ENCODE results near the gene ACTN4. TPM values are rescaled to one million over a fixed set of nuclear protein-coding genes. Genes with fewer than 3 reads are reported as not detected.
A peak's percentile ranks its signal among the peaks of the same experiment; 100 is the strongest.

ACTN4 gene
- total and polyA plus RNA-seq, 2 experiments from 2014 or later = 59.3 to 321 TPM

DNA sequence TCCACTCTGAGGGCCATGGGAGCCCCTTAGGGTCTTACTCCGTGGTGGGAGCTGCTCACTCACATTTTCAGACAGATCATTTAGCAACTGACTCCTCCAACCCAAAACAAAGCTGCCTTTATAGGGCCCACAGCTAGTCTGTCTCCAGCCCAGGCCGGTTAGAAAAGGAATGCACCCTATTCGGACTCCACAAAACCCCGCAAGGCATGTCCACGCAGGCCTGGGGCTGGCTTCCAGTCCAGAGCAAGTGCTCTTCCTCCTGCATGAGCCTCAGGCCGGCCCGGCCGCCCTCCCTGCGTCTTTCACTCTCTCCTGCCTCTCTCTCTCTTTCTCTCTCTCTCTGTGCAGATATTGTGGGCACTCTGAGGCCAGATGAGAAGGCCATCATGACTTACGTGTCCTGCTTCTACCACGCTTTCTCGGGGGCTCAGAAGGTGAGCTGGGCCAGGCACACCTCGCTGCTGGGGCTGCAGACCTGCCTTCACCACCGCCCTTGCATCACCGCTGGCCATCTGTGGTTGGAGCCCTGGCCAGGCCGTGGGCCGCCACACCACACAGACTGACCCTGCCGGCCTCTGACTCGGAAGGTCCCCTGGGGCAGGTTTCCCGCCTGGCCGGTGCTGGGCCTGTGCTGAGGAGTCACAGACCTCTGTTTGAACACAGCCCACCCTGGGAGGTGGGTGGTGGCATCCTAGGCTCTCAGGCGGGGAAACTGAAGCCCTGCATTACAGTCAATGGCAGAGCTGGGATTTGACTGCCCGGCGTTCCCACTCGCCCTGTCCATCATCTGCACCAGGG is 63.7 kb downstream of the ACTN4 start:
- no peaks in the 10 kb centered on the region for H3K9me3 ChIP-seq (ENCODE audit: low read depth)
- H3K79me2 ChIP-seq = peaks cover 34% of the 10 kb centered on the region
- H3K27ac ChIP-seq = peak overlapping the region; percentile 8
- no peak overlapping the region for H3K4me2 ChIP-seq
- no peaks in the 10 kb centered on the region for H3K27me3 ChIP-seq
- TF ChIP-seq, protein P1, sequence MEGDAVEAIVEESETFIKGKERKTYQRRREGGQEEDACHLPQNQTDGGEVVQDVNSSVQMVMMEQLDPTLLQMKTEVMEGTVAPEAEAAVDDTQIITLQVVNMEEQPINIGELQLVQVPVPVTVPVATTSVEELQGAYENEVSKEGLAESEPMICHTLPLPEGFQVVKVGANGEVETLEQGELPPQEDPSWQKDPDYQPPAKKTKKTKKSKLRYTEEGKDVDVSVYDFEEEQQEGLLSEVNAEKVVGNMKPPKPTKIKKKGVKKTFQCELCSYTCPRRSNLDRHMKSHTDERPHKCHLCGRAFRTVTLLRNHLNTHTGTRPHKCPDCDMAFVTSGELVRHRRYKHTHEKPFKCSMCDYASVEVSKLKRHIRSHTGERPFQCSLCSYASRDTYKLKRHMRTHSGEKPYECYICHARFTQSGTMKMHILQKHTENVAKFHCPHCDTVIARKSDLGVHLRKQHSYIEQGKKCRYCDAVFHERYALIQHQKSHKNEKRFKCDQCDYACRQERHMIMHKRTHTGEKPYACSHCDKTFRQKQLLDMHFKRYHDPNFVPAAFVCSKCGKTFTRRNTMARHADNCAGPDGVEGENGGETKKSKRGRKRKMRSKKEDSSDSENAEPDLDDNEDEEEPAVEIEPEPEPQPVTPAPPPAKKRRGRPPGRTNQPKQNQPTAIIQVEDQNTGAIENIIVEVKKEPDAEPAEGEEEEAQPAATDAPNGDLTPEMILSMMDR (IDR thresholded peaks at IDR 0.05; ENCODE audit: poor library complexity) = no peak
- TF ChIP-seq EZH2 (IDR thresholded peaks at IDR 0.05; ENCODE audit: borderline replicate concordance) (no peak), EZH2phosphoT487 (IDR thresholded peaks at IDR 0.05; ENCODE audit: low read depth, severe bottlenecking, unreplicated experiment) (no peak)
- DNase-seq (ENCODE audit: low spot score) = no peak
- peaks cover 4% of the 10 kb centered on the region for H3K36me3 ChIP-seq (replicated peaks; ENCODE audit: insufficient read depth, low read depth)
- no peak overlapping the region for H3K4me3 ChIP-seq
- H4K20me1 ChIP-seq (ENCODE audit: insufficient read depth, poor library complexity, severe bottlenecking) = no peaks in the 10 kb centered on the region
- H3K4me1 ChIP-seq (ENCODE audit: insufficient read depth) = no peaks in the 10 kb centered on the region
- H2AFZ ChIP-seq = no peak overlapping the region
- no peaks in the 10 kb centered on the region for H3K9me2 ChIP-seq (replicated peaks; ENCODE audit: insufficient read depth)
- WGBS (ENCODE audit: low lambda C conversion rate, missing lambda C conversion rate) = 82% methylated on average over 25 of the region's 25 CpGs

DNA sequence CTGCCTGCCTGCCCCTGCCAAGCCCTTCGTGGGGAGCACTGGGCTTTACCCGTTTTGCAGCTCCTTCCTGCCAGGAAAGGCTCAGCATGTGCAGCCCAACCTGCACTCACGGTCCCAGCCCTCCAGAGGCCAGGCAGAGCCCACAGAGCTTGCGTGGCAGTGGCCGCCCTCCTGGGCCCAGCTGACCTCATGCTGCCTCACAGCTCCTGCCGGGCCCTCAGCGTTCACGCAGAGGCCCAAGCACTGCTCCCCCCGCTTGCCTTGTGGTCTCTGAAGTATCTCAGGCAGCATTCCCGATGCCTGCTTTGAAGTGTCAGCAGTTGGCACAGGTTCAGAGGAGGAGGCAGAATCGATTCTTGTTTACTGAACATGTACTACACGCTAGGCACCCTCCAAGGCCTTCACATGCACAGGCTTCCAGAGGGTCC is 64.3 kb downstream of the ACTN4 start:
- Histone ChIP-seq H3K4me2 (no peak overlapping the region), H3K4me3 (no peak overlapping the region), H3K27me3 (no peaks in the 10 kb centered on the region), H3K36me3 (replicated peaks; ENCODE audit: insufficient read depth, low read depth) (peaks cover 4% of the 10 kb centered on the region), H4K20me1 (ENCODE audit: insufficient read depth, poor library complexity, severe bottlenecking) (no peaks in the 10 kb centered on the region), H3K9me2 (replicated peaks; ENCODE audit: insufficient read depth) (no peaks in the 10 kb centered on the region), H3K27ac (peak overlapping the region; percentile 8), H3K4me1 (ENCODE audit: insufficient read depth) (no peaks in the 10 kb centered on the region), H3K79me2 (peaks cover 28% of the 10 kb centered on the region), H2AFZ (no peak overlapping the region), H3K9me3 (ENCODE audit: low read depth) (no peaks in the 10 kb centered on the region)
- no peak for TF ChIP-seq EZH2phosphoT487 (IDR thresholded peaks at IDR 0.05; ENCODE audit: low read depth, severe bottlenecking, unreplicated experiment)
- TF ChIP-seq EZH2 (IDR thresholded peaks at IDR 0.05; ENCODE audit: borderline replicate concordance) = no peak
- TF ChIP-seq, protein P1 (IDR thresholded peaks at IDR 0.05; ENCODE audit: poor library complexity) = no peak
- 82% methylated on average over 12 of the region's 12 CpGs for WGBS (ENCODE audit: low lambda C conversion rate, missing lambda C conversion rate)
- DNase-seq (ENCODE audit: low spot score) = no peak

DNA sequence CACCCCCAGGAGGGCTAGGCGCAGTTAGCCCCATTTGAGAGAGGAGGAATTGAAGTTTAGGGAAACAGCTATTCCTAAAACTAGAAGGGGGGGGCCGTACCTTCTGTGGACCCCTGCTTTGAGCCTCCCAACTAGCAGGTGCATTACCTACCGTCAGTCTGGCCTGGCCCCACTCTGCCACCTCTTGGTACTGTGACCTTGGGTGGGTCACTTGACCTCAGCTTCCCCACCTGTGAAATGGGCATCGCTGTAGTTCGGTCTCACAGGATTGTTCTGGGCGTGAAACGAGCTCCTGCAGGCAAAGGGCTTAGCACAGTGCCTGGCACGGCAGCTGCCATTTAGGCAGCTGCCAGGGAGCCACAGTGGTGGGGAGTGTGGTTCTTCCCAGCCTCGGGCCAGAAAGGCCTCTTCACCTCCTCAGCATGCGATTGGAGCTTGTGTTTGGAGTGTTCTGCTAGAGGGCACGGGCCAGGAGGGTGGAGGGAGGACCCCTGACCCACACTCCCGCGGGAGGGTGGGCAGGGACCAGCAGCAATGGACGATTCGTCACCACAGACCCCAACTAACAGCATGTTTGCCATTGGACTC is 64.8 kb downstream of the ACTN4 start:
- no peak overlapping the region for H3K27ac ChIP-seq

More for the DNA sequence above, 64.8 kb downstream of the ACTN4 start:
- H3K9me2 ChIP-seq (replicated peaks; ENCODE audit: insufficient read depth) = no peaks in the 10 kb centered on the region
- no peak overlapping the region for H3K4me2 ChIP-seq
- no peak for DNase-seq (ENCODE audit: low spot score)
- no peak overlapping the region for H2AFZ ChIP-seq
- H3K36me3 ChIP-seq (replicated peaks; ENCODE audit: insufficient read depth, low read depth) = peaks cover 4% of the 10 kb centered on the region
- H3K9me3 ChIP-seq (ENCODE audit: low read depth) = no peaks in the 10 kb centered on the region
- H4K20me1 ChIP-seq (ENCODE audit: insufficient read depth, poor library complexity, severe bottlenecking) = no peaks in the 10 kb centered on the region
- H3K4me1 ChIP-seq (ENCODE audit: insufficient read depth) = no peaks in the 10 kb centered on the region
- H3K79me2 ChIP-seq = peaks cover 26% of the 10 kb centered on the region
- H3K4me3 ChIP-seq = no peak overlapping the region
- no peaks in the 10 kb centered on the region for H3K27me3 ChIP-seq
- TF ChIP-seq EZH2 (IDR thresholded peaks at IDR 0.05; ENCODE audit: borderline replicate concordance) = no peak
- TF ChIP-seq EZH2phosphoT487 (IDR thresholded peaks at IDR 0.05; ENCODE audit: low read depth, severe bottlenecking, unreplicated experiment) = no peak
- TF ChIP-seq, protein P1 (IDR thresholded peaks at IDR 0.05; ENCODE audit: poor library complexity) = no peak
- 95% methylated on average over 11 of the region's 15 CpGs for WGBS (ENCODE audit: low lambda C conversion rate, missing lambda C conversion rate)

Measured in hepatocyte (in vitro differentiated cells).